HepG2 (cell line): ENCODE results near the gene ACSBG1. TPM values are rescaled to one million over a fixed set of nuclear protein-coding genes. Genes with fewer than 3 reads are reported as not detected.
A peak's percentile ranks its signal among the peaks of the same experiment; 100 is the strongest.

Source experiments
- AFF4 ChIP-seq: sonication (generic); formaldehyde crosslinking; IDR thresholded peaks from 2 replicates; pipeline ENCODE4 v1.4.0; 2020; ENCODE audit warnings: missing genetic modification reagents
- CSRNP2 ChIP-seq: sonication (generic); formaldehyde crosslinking; conservative IDR thresholded peaks from 2 replicates; pipeline ENCODE4 v1.8.0; 2022; ENCODE audit warnings: low read depth, missing genetic modification reagents
- FOSL2 ChIP-seq: sonication (generic); formaldehyde crosslinking; IDR thresholded peaks from 2 replicates; pipeline ENCODE4 v1.4.0; 2020; ENCODE audit warnings: missing genetic modification reagents
- KAT7 ChIP-seq: IDR thresholded peaks from 2 replicates; pipeline ENCODE4 v1.6.1; 2018; ENCODE audit warnings: borderline replicate concordance, missing compliant biosample characterization
- KLF16 ChIP-seq, 2 experiments: sonication (generic) in 1 of 2; formaldehyde crosslinking in 1 of 2; IDR thresholded peaks; 2 replicates each; pipeline versions ENCODE4 v1.6.1 to v1.8.0; 2016 to 2023; ENCODE audit warnings: missing genetic modification reagents in 2 of 2, missing compliant biosample characterization in 1 of 2
- MIER3 ChIP-seq: IDR thresholded peaks from 2 replicates; pipeline ENCODE4 v1.6.1; 2016; ENCODE audit warnings: missing compliant biosample characterization, borderline replicate concordance
- MLXIP ChIP-seq: sonication (generic); formaldehyde crosslinking; IDR thresholded peaks from 2 replicates; pipeline ENCODE4 v1.9.0; 2021; ENCODE audit warnings: missing genetic modification reagents, borderline replicate concordance
- NCOR1 ChIP-seq: fragments of 200-600 bp; sonication (generic); IDR thresholded peaks from 2 replicates; pipeline ENCODE4 v1.7.0; 2017; ENCODE audit warnings: antibody characterized with exemption, low read length, borderline replicate concordance
- PRMT3 ChIP-seq: sonication (generic); formaldehyde crosslinking; IDR thresholded peaks from 2 replicates; pipeline ENCODE4 v1.8.1; 2022; ENCODE audit warnings: low read depth, mild to moderate bottlenecking, moderate library complexity, missing genetic modification reagents, borderline replicate concordance
- SOX13 ChIP-seq, 3 experiments: fragments of 450-650 bp in 1 of 3; sonication (generic) in 1 of 3; formaldehyde crosslinking in 1 of 3; IDR thresholded peaks in 2 of 3; conservative IDR thresholded peaks in 1 of 3; 2 replicates each; pipeline versions ENCODE4 v1.5.0 to v1.6.1; 2016 to 2020; ENCODE audit warnings: antibody characterized with exemption in 1 of 3, mild to moderate bottlenecking in 1 of 3, missing compliant biosample characterization in 1 of 3, missing genetic modification reagents in 1 of 3, moderate library complexity in 1 of 3
- THAP9 ChIP-seq: sonication (generic); formaldehyde crosslinking; IDR thresholded peaks from 2 replicates; pipeline ENCODE4; 2020; ENCODE audit warnings: missing genetic modification reagents, mild to moderate bottlenecking, borderline replicate concordance
- ZNF280B ChIP-seq: sonication (generic); formaldehyde crosslinking; IDR thresholded peaks from 2 replicates; pipeline ENCODE4 v1.5.0; 2020; ENCODE audit warnings: missing genetic modification reagents, mild to moderate bottlenecking, borderline replicate concordance
- ZNF788 ChIP-seq: sonication (generic); formaldehyde crosslinking; IDR thresholded peaks from 2 replicates; pipeline ENCODE4 v1.5.0; 2020; ENCODE audit warnings: mild to moderate bottlenecking, missing genetic modification reagents, borderline replicate concordance
- polyA plus RNA-seq, 8 experiments: library from polyadenylated mRNA; depleted of rRNA in 3 of 8; stranded (reverse) in 7 of 8; unstranded in 1 of 8; fragments of >200 nt; fragmentation: Illumina TruSeq in 4 of 8; extraction: Trizol in 4 of 8; gene quantifications; 2 replicates each; pipeline versions ENCODE4 v1.2.1 to v1.2.3, GENCODE V29; 2011 to 2016; ENCODE audit warnings: low read depth in 4 of 8, missing spikeins in 1 of 8, mixed read lengths in 1 of 8; ENCODE audit not compliant: insufficient read depth in 1 of 8
- total RNA-seq, 5 experiments: library from RNA; depleted of rRNA; stranded (reverse); fragments of >200 nt; fragmentation: Illumina TruSeq; extraction: Trizol; gene quantifications; 2 replicates each; pipeline ENCODE4 v1.2.3, GENCODE V29; 2016; ENCODE audit warnings: low read depth in 1 of 5

Gene ACSBG1
- total and polyA plus RNA-seq, 2 of the 13 experiments (the other 11 are each of a cell fraction or from before 2014, with no cell fraction given) = 0.35 to 0.81 TPM

DNA sequence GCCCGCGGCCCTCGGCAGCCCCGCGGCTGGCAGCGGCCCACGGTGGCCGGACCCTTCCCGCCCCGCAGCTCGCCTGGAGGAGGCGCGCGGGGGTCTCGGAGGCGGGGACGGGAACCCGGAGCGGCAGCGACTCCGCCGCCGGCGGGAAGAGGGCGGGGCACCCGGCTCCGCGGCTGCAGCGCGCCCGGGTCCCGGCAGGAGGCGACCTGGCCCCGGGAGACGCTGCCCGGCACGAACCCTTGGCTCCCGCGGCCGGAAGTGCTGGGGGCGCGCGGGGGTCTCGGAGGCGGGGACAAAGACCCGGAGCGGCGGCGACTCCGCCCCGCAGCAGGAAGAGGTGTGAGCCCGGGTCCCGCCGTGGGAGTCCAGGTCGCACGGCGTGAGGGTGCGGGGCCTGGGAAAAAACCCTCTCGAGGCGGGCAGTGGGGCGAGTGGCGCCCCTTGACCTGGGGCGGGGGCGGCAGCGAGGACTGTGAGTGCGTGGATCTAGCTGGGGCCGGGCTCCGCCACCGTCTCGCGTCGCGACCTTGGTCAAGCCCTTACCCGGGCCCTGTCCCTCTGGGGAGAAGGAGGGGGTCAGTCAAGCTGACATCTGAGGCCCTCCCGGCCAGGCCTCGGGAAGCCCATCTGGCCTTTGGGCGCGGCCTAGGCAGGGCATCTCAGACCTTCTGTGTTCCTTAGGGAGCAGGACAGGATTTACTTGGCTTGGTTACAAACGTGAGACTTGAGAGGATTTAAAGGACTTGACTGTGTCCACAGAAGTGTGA is 102.9 kb downstream of the ACSBG1 start, which contains the start of gene CIB2 (continued):
- no peak for TF ChIP-seq SOX13 (IDR thresholded peaks at IDR 0.05)
- TF ChIP-seq SOX13 (CRISPR knock-in tag; conservative IDR thresholded peaks at IDR 0.05 in 1 of 2, IDR thresholded peaks at IDR 0.05 in 1 of 2) = 0 out of 4 replicates have a peak, but pooled peaks of 1 of the 2 experiments have one; percentile 9
- peak; percentile 38; the same call in 1 of the 2 replicates for TF ChIP-seq KAT7 (CRISPR knock-in tag)
- TF ChIP-seq PRMT3 (CRISPR knock-in tag) = no peak
- no peak for TF ChIP-seq KLF16 (CRISPR knock-in tag; IDR thresholded peaks at IDR 0.05)
- peak; percentile 25; the same call in 1 of the 2 replicates for TF ChIP-seq MIER3 (CRISPR knock-in tag)
- TF ChIP-seq THAP9 (CRISPR knock-in tag) = peak; percentile 22; the same call in 1 of the 2 replicates
- no peak for TF ChIP-seq CSRNP2 (CRISPR knock-in tag)
- peak; percentile 52; the same call in 1 of the 2 replicates for TF ChIP-seq ZNF788 (CRISPR knock-in tag)
- 0 out of 2 replicates have a peak, but pooled peaks have one; percentile 13 for TF ChIP-seq ZNF280B (CRISPR knock-in tag)
- TF ChIP-seq MLXIP (CRISPR knock-in tag) = no peak
- TF ChIP-seq FOSL2 (CRISPR knock-in tag) = no peak
- TF ChIP-seq AFF4 (CRISPR knock-in tag) = no peak
- no peak for TF ChIP-seq NCOR1
